K562 (cell line): ENCODE data around the gene ZDHHC1. TPM values are rescaled to one million over a fixed set of nuclear protein-coding genes. Genes with fewer than 3 reads are reported as not detected.
A peak's percentile ranks its signal among the peaks of the same experiment; 100 is the strongest.

Source experiments
- BHLHE40 ChIP-seq: IDR thresholded peaks from 2 replicates; pipeline ENCODE4 v1.6.1; 2011; ENCODE audit warnings: low read length, improper control_type of control experiment
- FIP1L1 ChIP-seq: fragments of 200-400 bp; formaldehyde crosslinking; IDR thresholded peaks from 2 replicates; pipeline ENCODE4 v1.6.1; 2018; ENCODE audit warnings: mild to moderate bottlenecking, low read depth, low read length; ENCODE audit not compliant: poor library complexity, severe bottlenecking
- HNRNPH1 ChIP-seq: fragments of 200-400 bp; formaldehyde crosslinking; optimal IDR thresholded peaks from 2 replicates; pipeline ENCODE3; 2017; ENCODE audit warnings: low read depth, mild to moderate bottlenecking, low read length, moderate library complexity
- NR2C2 ChIP-seq, 2 experiments: fragments of 200-800 bp in 1 of 2; sonication (Bioruptor generic) in 1 of 2; sonication (generic) in 1 of 2; formaldehyde crosslinking in 1 of 2; IDR thresholded peaks; 2 replicates each; pipeline versions ENCODE4 v1.6.1 to v1.8.0; 2016 to 2022; ENCODE audit warnings: mild to moderate bottlenecking in 1 of 2, missing compliant biosample characterization in 1 of 2, missing genetic modification characterization in 1 of 2, missing genetic modification reagents in 1 of 2
- PURB ChIP-seq: sonication (generic); formaldehyde crosslinking; IDR thresholded peaks from 2 replicates; pipeline ENCODE4 v1.9.0; 2021; ENCODE audit warnings: low read depth, mild to moderate bottlenecking, missing genetic modification reagents
- TSC22D4 ChIP-seq: fragments of 450-650 bp; IDR thresholded peaks from 2 replicates; pipeline ENCODE4 v1.6.1; 2016; ENCODE audit warnings: missing genetic modification characterization, missing biosample characterization, control low read depth
- ZNF263 ChIP-seq: sonication (generic); formaldehyde crosslinking; IDR thresholded peaks from 2 replicates; pipeline ENCODE4 v1.8.0; 2022; ENCODE audit warnings: mild to moderate bottlenecking, missing genetic modification reagents, borderline replicate concordance
- ZNF41 ChIP-seq: fragments of 250-450 bp; sonication (Bioruptor Pico); conservative IDR thresholded peaks from 2 replicates; pipeline ENCODE4 v1.4.0; 2020; ENCODE audit warnings: mild to moderate bottlenecking
- polyA plus RNA-seq, 8 experiments: library from polyadenylated mRNA; depleted of rRNA in 4 of 8; stranded (reverse) in 5 of 8; unstranded in 3 of 8; fragments of >200 nt; fragmentation: Nextera tagmentation in 2 of 8; fragmentation: Illumina TruSeq in 1 of 8; extraction: Ambion mirVana in 2 of 8; extraction: Trizol in 1 of 8; gene quantifications; 2 replicates each; pipeline versions ENCODE4 v1.2.1 to v1.2.3, GENCODE V29; 2011 to 2014; ENCODE audit warnings: inconsistent platforms in 1 of 8, missing spikeins in 1 of 8
- total RNA-seq, 7 experiments: library from RNA; depleted of rRNA in 6 of 7; stranded (reverse); fragments of >200 nt in 6 of 7; fragmentation: Illumina TruSeq in 2 of 7; extraction: Trizol in 2 of 7; gene quantifications; 2 replicates each; pipeline versions ENCODE4 v1.2.1 to v1.2.3, GENCODE V29; 2011 to 2021; ENCODE audit warnings: low replicate concordance in 1 of 7
- TF ChIP-seq, protein P1 (sequence below): fragments of 450-650 bp; IDR thresholded peaks from 2 replicates; pipeline ENCODE4 v1.6.1; 2016; ENCODE audit warnings: low read depth
- TF ChIP-seq, protein P2 (sequence below): sonication (generic); formaldehyde crosslinking; IDR thresholded peaks from 2 replicates; pipeline ENCODE4 v1.8.0; 2022; ENCODE audit warnings: mild to moderate bottlenecking, missing genetic modification reagents

Gene ZDHHC1
- total and polyA plus RNA-seq, 9 of the 15 experiments (the other 6 are each of a cell fraction or from before 2014, with no cell fraction given) = 0.06 to 0.77 (median 0.25) TPM; not detected in 4

DNA sequence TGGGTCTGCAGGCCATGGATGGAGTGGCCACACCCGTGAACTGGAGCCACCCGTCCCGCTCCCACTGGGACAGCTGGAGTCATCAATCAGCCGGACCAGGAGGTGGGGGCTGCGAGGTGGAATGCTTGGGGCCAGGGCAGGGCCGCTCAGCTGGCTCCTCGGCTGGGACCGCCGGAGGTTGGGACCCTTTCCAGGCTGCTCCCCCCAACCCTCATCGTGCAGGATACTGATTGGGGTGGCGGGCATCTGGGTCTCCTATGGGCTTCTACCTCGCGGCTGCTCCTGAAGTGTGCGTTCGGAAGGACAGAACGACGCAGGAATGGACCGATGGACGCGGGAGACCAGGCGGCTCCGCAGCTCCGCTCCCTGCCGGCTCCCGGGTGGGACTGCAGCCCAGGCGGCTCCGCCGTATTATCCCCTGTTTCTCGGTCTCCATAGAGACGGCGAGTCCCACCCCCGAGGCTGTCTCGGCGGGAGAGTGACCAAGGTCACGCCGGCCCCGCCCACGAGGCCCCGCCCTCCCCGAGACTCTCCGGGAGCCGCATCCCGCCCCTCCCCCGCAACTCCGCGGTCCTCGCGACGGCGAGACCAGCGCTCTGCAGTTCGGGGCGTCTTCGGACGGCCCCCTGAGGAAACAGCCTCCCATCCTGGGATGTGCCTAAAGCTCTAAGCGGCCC lies 23.0 kb downstream of the ZDHHC1 start, which contains the start of gene TPPP3 (continued):
- TF ChIP-seq BHLHE40 (no peak; the same call in 1 of the 2 replicates), PURB (CRISPR knock-in tag) (no peak), ZNF41 (CRISPR knock-in tag) (no peak), HNRNPH1 (no peak), NR2C2 (CRISPR knock-in tag; IDR thresholded peaks at IDR 0.05) (no peak), NR2C2 (tag; IDR thresholded peaks at IDR 0.05) (no peak; the same call in 1 of the 2 replicates), ZNF263 (CRISPR knock-in tag) (0 out of 2 replicates have a peak, but pooled peaks have one; percentile 41), TSC22D4 (no peak), FIP1L1 (no peak)
- TF ChIP-seq, protein P1, sequence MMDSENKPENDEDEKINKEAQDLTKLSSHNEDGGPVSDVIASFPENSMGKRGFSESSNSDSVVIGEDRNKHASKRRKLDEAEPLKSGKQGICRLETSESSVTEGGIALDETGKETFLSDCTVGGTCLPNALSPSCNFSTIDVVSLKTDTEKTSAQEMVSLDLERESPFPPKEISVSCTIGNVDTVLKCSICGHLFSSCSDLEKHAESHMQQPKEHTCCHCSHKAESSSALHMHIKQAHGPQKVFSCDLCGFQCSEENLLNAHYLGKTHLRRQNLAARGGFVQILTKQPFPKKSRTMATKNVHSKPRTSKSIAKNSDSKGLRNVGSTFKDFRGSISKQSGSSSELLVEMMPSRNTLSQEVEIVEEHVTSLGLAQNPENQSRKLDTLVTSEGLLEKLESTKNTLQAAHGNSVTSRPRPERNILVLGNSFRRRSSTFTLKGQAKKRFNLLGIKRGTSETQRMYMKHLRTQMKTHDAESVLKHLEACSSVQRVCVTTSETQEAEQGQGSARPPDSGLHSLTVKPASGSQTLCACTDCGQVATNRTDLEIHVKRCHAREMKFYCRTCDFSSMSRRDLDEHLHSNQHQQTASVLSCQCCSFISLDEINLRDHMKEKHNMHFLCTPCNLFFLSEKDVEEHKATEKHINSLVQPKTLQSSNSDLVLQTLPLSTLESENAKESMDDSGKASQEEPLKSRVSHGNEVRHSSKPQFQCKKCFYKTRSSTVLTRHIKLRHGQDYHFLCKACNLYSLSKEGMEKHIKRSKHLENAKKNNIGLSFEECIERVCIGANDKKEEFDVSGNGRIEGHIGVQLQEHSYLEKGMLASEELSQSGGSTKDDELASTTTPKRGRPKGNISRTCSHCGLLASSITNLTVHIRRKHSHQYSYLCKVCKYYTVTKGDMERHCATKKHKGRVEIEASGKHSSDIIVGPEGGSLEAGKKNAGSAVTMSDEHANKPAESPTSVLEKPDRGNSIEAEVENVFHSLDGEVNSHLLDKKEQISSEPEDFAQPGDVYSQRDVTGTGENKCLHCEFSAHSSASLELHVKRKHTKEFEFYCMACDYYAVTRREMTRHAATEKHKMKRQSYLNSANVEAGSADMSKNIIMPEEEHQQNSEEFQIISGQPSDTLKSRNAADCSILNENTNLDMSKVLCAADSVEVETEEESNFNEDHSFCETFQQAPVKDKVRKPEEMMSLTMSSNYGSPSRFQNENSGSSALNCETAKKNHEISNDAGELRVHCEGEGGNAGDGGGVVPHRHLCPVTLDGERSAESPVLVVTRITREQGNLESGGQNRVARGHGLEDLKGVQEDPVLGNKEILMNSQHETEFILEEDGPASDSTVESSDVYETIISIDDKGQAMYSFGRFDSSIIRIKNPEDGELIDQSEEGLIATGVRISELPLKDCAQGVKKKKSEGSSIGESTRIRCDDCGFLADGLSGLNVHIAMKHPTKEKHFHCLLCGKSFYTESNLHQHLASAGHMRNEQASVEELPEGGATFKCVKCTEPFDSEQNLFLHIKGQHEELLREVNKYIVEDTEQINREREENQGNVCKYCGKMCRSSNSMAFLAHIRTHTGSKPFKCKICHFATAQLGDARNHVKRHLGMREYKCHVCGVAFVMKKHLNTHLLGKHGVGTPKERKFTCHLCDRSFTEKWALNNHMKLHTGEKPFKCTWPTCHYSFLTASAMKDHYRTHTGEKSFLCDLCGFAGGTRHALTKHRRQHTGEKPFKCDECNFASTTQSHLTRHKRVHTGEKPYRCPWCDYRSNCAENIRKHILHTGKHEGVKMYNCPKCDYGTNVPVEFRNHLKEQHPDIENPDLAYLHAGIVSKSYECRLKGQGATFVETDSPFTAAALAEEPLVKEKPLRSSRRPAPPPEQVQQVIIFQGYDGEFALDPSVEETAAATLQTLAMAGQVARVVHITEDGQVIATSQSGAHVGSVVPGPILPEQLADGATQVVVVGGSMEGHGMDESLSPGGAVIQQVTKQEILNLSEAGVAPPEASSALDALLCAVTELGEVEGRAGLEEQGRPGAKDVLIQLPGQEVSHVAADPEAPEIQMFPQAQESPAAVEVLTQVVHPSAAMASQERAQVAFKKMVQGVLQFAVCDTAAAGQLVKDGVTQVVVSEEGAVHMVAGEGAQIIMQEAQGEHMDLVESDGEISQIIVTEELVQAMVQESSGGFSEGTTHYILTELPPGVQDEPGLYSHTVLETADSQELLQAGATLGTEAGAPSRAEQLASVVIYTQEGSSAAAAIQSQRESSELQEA = no peak
- TF ChIP-seq, protein P2, sequence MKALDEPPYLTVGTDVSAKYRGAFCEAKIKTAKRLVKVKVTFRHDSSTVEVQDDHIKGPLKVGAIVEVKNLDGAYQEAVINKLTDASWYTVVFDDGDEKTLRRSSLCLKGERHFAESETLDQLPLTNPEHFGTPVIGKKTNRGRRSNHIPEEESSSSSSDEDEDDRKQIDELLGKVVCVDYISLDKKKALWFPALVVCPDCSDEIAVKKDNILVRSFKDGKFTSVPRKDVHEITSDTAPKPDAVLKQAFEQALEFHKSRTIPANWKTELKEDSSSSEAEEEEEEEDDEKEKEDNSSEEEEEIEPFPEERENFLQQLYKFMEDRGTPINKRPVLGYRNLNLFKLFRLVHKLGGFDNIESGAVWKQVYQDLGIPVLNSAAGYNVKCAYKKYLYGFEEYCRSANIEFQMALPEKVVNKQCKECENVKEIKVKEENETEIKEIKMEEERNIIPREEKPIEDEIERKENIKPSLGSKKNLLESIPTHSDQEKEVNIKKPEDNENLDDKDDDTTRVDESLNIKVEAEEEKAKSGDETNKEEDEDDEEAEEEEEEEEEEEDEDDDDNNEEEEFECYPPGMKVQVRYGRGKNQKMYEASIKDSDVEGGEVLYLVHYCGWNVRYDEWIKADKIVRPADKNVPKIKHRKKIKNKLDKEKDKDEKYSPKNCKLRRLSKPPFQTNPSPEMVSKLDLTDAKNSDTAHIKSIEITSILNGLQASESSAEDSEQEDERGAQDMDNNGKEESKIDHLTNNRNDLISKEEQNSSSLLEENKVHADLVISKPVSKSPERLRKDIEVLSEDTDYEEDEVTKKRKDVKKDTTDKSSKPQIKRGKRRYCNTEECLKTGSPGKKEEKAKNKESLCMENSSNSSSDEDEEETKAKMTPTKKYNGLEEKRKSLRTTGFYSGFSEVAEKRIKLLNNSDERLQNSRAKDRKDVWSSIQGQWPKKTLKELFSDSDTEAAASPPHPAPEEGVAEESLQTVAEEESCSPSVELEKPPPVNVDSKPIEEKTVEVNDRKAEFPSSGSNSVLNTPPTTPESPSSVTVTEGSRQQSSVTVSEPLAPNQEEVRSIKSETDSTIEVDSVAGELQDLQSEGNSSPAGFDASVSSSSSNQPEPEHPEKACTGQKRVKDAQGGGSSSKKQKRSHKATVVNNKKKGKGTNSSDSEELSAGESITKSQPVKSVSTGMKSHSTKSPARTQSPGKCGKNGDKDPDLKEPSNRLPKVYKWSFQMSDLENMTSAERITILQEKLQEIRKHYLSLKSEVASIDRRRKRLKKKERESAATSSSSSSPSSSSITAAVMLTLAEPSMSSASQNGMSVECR (CRISPR knock-in tag) = no peak
